Measurements from ENCODE around the gene CBX1. TPM values are rescaled to one million over a fixed set of nuclear protein-coding genes. Genes with fewer than 3 reads are reported as not detected.

Gene CBX1
- total RNA-seq, 2 experiments from 2014 or later, result 59.7 to 70.4 TPM

GRCh38 chr17:48106802-48107136 is 5.5 kb upstream of the CBX1 start:
- no peak for DNase-seq (ENCODE audit: low spot score)
- POLR2A ChIA-PET, result interaction anchor here (0.9 kb wide), 1 partner anchor 52 kb away, joined by 3 read pairs; no protein-coding TSS in a partner anchor
- peak overlapping the region; percentile 94 for H3K4me3 ChIP-seq (ENCODE audit: low read depth, low read length, poor library complexity, severe bottlenecking)
- CTCF ChIA-PET (ENCODE audit: unreplicated experiment), result no interaction called here
- H3K4me2 ChIP-seq (ENCODE audit: low read length), result peak overlapping the region; percentile 73
- H3K9me2 ChIP-seq (ENCODE audit: insufficient read depth, low read length), result no peaks in the 10 kb centered on the region
- H2AFZ ChIP-seq (ENCODE audit: low read length), result peak overlapping the region; percentile 91
- H4K20me1 ChIP-seq (ENCODE audit: insufficient read depth, low read length), result no peaks in the 10 kb centered on the region
- peaks cover 27% of the 10 kb centered on the region for H3K4me1 ChIP-seq (ENCODE audit: insufficient read depth, low read length, poor library complexity, severe bottlenecking)
- TF ChIP-seq, protein P1, sequence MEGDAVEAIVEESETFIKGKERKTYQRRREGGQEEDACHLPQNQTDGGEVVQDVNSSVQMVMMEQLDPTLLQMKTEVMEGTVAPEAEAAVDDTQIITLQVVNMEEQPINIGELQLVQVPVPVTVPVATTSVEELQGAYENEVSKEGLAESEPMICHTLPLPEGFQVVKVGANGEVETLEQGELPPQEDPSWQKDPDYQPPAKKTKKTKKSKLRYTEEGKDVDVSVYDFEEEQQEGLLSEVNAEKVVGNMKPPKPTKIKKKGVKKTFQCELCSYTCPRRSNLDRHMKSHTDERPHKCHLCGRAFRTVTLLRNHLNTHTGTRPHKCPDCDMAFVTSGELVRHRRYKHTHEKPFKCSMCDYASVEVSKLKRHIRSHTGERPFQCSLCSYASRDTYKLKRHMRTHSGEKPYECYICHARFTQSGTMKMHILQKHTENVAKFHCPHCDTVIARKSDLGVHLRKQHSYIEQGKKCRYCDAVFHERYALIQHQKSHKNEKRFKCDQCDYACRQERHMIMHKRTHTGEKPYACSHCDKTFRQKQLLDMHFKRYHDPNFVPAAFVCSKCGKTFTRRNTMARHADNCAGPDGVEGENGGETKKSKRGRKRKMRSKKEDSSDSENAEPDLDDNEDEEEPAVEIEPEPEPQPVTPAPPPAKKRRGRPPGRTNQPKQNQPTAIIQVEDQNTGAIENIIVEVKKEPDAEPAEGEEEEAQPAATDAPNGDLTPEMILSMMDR (conservative IDR thresholded peaks at IDR 0.05; ENCODE audit: low read length), result no peak
- TF ChIP-seq EZH2phosphoT487 (IDR thresholded peaks at IDR 0.05; ENCODE audit: borderline replicate concordance, low read depth, low read length), result no peak
- BruUV-seq (replicated peaks), result no TSS peak
- peaks cover 8% of the 10 kb centered on the region; the same call in 1 of the 2 replicates for H3K9me3 ChIP-seq (ENCODE audit: low read length)
- H3K36me3 ChIP-seq (ENCODE audit: insufficient read depth, low read length), result no peaks in the 10 kb centered on the region
- H3K79me2 ChIP-seq (ENCODE audit: insufficient read depth, low read depth, low read length), result peaks cover 15% of the 10 kb centered on the region; the same call in 1 of the 2 replicates
- intact Hi-C loops (cut with micrococcal nuclease; ENCODE audit: unreplicated experiment), result loop anchor here (2.0 kb wide), 1 partner anchor 58 kb away; the partner anchor contains the start of gene NFE2L1
- H3K27ac ChIP-seq (ENCODE audit: low read depth, low read length, poor library complexity, severe bottlenecking), result no peak overlapping the region

- H3K9me2 ChIP-seq (ENCODE audit: insufficient read depth, low read length), result no peaks in the 10 kb centered on the region
- no peak overlapping the region for H3K27ac ChIP-seq (ENCODE audit: low read depth, low read length, poor library complexity, severe bottlenecking)
- H3K9me3 ChIP-seq (ENCODE audit: low read length), result peaks cover 8% of the 10 kb centered on the region; the same call in 1 of the 2 replicates
- no TSS peak for BruUV-seq (replicated peaks)
- POLR2A ChIA-PET, result no interaction called here
- intact Hi-C loops (cut with micrococcal nuclease; ENCODE audit: unreplicated experiment), result no loop called here
- no peak overlapping the region for H2AFZ ChIP-seq (ENCODE audit: low read length)
- H3K36me3 ChIP-seq (ENCODE audit: insufficient read depth, low read length), result peaks cover 3% of the 10 kb centered on the region; the same call in 1 of the 2 replicates
- H3K79me2 ChIP-seq (ENCODE audit: insufficient read depth, low read depth, low read length), result peaks cover 25% of the 10 kb centered on the region
- H3K4me2 ChIP-seq (ENCODE audit: low read length), result no peak overlapping the region
- peaks cover 32% of the 10 kb centered on the region for H3K4me1 ChIP-seq (ENCODE audit: insufficient read depth, low read length, poor library complexity, severe bottlenecking)
- DNase-seq (ENCODE audit: low spot score), result no peak
- no peak overlapping the region for H3K4me3 ChIP-seq (ENCODE audit: low read depth, low read length, poor library complexity, severe bottlenecking)
- H4K20me1 ChIP-seq (ENCODE audit: insufficient read depth, low read length), result no peaks in the 10 kb centered on the region
- CTCF ChIA-PET (ENCODE audit: unreplicated experiment), result no interaction called here
- TF ChIP-seq EZH2phosphoT487 (IDR thresholded peaks at IDR 0.05; ENCODE audit: borderline replicate concordance, low read depth, low read length), result no peak
- TF ChIP-seq, protein P1 (conservative IDR thresholded peaks at IDR 0.05; ENCODE audit: low read length), result no peak
These were observed 3.2 kb upstream of the CBX1 start for GRCh38 chr17:48104440-48104839.

- intact Hi-C loops (cut with micrococcal nuclease; ENCODE audit: unreplicated experiment), result no loop called here
- TF ChIP-seq, protein P1 (conservative IDR thresholded peaks at IDR 0.05; ENCODE audit: low read length), result no peak
- TF ChIP-seq EZH2phosphoT487 (IDR thresholded peaks at IDR 0.05; ENCODE audit: borderline replicate concordance, low read depth, low read length), result no peak
- POLR2A ChIA-PET, result no interaction called here
- no TSS peak for BruUV-seq (replicated peaks)
- Histone ChIP-seq H3K36me3 (ENCODE audit: insufficient read depth, low read length) (peaks cover 15% of the 10 kb centered on the region), H3K9me3 (ENCODE audit: low read length) (peaks cover 8% of the 10 kb centered on the region; the same call in 1 of the 2 replicates), H3K4me1 (ENCODE audit: insufficient read depth, low read length, poor library complexity, severe bottlenecking) (peaks cover 27% of the 10 kb centered on the region), H3K79me2 (ENCODE audit: insufficient read depth, low read depth, low read length) (peaks cover 31% of the 10 kb centered on the region), H3K4me3 (ENCODE audit: low read depth, low read length, poor library complexity, severe bottlenecking) (no peak overlapping the region), H4K20me1 (ENCODE audit: insufficient read depth, low read length) (no peaks in the 10 kb centered on the region), H3K4me2 (ENCODE audit: low read length) (no peak overlapping the region), H3K9me2 (ENCODE audit: insufficient read depth, low read length) (no peaks in the 10 kb centered on the region), H3K27ac (ENCODE audit: low read depth, low read length, poor library complexity, severe bottlenecking) (no peak overlapping the region), H2AFZ (ENCODE audit: low read length) (no peak overlapping the region)
- peak; percentile 42 for DNase-seq (ENCODE audit: low spot score)
- CTCF ChIA-PET (ENCODE audit: unreplicated experiment), result no interaction called here
These were observed 1.8 kb upstream of the CBX1 start for GRCh38 chr17:48102798-48103715.

Measured in OCI-LY7 (cell line).